GM21786 (cell line): ENCODE data around the gene DIAPH2.
A peak's percentile ranks its signal among the peaks of the same experiment; 100 is the strongest.

Source experiments
- ATAC-seq: cut with Tn5 transposase; IDR thresholded peaks from one replicate; pipeline ENCODE4 v1.9.1; 2021; ENCODE audit not compliant: unreplicated experiment

DIAPH2 gene

DNA sequence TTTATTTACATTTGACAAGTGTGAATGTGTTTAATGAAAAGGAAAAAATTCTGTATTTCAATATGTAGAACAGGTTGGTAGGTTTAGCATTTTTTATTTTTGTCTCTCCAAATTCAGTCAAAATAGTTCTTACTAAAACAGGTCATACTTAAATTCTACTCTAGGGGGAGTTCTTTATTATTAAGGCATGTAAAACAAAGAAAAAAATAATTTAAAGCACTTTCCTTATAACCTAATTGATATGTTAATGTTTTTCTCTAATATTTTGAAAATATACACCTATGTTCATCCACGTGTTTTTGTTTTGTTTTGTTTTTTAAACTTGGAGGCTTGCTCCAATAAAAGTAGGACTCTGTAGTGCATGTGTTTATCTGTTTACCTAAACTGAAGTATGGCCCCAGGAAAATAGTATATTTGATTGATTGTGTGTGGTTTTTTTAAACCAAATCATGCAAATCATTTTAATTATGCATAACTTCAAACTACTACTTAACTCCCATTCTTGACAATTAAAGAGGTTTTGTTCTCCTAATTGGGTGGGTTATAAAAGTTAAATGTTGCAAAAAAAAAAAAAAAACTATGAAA lies 761.7 kb downstream of the DIAPH2 start:
- no peak for ATAC-seq

DNA sequence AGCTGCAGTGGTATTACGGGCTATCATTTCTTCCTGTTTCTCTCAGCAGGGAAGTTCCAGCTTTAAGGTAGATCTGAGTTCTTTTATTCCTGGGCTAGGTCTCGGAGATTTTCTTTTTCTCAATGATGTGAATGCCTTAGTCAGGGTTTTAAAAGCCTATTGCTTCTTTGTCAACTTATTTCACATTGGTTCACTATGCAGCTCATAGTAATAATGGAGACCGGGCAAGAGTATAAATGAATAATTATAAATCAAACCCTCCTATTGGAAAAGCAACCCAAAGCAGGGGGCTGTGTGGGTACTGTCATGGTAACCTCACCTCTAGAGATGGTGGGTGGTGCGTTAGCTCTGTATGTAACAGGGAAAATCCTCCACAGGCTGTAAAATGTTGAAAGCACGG lies 762.7 kb downstream of the DIAPH2 start:
- ATAC-seq = no peak

DNA sequence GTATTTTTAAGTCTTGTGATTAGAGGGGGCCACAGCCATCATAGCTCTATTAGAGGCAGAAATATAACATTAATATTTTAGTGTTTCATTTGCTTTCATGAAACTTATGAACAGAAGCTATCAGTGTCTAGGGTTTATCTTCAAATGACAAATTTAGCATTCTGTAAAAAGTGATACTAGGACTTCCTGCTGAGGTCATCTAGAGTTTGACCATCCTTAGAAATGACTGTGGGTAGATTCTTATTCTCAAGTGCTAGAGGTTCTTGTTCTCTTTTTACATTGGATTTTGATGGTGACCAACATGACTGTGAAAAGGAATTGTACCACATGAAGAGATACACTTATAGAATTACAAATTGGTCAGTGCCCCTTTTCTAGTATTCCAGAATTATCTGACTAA lies 767.6 kb downstream of the DIAPH2 start:
- ATAC-seq = peak; percentile 61

DNA sequence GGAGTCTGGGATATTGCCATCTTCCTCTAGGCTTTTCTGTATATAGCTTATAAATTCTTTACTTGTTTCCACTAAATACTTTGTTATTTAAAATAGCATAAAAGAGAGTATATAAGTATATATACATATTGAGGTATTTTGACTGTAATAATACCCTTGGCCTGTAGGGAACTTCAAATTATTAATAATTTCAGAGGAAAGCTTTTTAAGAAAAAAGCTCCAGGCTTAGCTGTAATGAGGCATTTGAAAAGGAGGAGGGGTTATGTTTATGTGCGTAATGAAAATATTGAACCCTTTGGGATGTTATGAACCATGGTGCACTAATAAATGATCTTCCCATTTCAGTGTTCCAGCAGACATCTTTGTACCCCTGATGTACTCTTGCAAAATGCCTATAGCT lies 777.1 kb downstream of the DIAPH2 start:
- no peak for ATAC-seq

DNA sequence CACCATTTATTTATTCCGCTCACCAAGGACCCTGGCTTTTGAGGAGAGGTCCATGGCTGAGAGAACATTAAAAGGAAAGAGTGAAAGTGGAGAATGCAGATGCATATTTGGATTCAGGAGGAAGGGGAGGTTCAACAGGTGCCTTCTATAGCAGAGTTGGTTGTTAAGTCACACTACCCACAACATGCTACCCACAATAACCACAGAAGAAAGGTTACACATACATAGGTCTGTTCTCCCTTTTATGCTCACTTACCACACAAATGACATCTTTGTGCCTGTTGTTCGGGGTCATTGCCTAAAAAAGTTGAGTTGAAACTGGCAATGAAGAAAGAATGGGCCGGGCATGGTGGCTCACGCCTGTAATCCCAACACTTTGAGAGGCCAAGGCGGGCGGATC lies 786.4 kb downstream of the DIAPH2 start:
- no peak for ATAC-seq

DNA sequence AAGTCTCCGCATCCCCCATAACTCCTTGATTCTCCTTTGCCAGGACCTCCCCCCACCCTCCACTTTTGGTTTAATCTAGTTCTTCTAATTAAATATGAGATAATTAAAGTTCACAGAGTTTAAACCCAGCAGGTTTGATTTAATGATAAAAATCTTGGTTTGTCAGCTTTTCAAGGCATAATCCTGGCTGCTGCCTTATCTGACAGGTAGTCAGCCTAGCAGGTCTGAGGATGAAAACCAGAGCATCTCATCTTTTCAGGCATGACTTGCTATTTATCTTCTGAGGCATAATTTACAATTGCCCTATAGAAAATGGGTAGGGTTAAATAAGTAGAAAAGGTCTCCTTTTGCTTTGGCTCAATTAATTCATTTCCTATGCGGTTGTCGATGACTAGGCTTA lies 790.3 kb downstream of the DIAPH2 start:
- ATAC-seq = no peak

DNA sequence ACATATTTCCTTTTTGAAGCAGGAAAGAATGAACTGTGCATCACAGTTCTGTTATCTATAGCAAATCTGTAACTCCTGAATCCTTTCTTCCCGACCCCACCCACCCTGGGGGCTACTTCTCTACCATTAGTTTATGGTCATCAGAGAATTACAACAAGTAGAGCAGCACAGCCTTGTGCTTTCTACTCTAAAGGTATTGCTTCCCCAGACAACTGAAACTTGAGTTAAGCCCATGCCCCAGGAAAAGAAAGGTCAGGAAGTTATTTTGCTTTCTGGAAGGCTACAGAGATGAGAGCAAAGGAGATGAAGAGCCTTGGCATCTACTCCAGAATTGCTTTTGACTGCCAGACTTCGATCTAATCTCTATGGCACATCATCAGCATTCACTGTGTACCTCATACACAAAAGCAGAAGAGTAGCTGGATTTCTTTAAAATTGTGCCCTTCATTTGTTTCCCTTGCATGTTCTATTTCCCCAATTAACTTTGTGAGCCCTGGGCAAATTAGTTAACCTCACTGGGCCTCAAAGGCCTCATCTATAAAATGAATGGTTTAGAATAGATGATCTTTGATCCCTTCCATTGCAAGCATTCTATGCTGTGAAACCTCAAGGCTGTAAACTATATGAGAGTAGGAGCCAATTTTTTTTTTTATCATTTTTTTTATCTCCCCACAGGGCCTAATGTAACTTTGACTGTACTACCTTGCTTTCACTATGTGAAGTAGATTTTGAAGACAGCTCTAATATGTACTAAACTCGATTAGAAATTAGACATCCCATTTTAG lies 794.7 kb downstream of the DIAPH2 start:
- ATAC-seq = no peak

DNA sequence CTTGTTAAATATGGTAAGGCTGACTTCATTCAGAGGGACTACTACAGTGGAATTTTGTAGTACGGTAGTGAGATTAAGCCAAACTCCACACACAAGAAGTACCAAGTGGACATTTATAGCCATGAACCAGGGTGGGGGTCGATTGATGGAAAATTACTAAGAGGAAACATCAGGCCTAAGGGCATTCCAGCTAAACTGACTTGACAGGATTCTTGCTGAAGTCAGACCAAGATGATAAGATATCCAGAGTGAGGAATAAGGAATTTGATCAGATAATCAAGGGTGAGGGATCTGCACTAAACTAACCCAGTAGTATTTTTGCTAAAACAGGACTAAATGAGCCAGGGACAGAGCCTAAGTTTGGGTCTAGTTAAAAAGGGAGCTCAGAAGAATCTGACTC lies 796.6 kb downstream of the DIAPH2 start:
- ATAC-seq = no peak

DNA sequence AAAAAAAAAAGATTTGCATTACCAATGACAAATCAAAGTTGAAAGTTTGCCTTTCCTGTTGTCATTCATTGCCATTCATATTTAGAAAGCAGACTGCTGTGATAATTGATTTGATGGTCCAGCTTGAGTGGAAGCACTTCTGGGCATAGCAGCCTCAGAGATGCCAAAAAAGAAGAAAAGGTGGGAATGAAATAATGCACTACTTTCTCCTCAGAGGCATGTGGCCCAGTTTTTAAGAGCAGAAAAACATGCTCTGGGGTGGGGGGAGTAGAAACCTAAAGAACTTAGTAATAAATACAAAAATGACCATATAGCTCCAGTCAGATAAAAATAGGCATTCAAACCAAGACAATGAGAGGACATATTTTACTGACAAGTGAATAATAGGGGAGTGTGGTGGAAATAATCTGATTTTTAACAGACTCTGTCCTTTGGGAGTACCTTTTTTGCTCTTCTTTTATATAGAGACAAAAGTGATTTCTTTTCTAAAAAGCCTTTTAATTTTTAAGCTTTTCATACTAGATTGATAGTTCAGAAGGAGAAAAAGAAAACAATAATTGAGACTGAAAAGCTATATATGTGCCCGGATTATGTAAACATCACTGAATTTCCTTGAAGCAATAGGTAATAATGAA lies 798.1 kb downstream of the DIAPH2 start:
- no peak for ATAC-seq

DNA sequence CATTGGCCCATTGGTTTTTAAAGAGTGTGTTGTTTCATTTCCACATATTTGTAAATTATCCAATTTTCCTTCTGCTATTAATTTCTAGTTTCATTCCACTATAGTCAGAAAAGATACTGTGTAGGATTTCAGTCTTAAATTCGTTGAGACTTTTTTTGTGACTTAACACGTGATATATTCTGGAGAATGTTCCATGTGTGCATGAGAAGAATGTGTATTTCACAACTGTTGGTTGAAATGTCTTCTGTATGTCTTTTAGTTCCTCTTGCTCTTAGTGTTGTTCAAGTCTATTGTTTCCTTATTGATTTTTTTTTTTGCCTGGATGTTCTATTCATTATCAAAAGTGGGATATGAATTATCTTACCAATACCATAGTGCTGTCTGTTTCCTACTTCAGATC lies 806.0 kb downstream of the DIAPH2 start:
- no peak for ATAC-seq

DNA sequence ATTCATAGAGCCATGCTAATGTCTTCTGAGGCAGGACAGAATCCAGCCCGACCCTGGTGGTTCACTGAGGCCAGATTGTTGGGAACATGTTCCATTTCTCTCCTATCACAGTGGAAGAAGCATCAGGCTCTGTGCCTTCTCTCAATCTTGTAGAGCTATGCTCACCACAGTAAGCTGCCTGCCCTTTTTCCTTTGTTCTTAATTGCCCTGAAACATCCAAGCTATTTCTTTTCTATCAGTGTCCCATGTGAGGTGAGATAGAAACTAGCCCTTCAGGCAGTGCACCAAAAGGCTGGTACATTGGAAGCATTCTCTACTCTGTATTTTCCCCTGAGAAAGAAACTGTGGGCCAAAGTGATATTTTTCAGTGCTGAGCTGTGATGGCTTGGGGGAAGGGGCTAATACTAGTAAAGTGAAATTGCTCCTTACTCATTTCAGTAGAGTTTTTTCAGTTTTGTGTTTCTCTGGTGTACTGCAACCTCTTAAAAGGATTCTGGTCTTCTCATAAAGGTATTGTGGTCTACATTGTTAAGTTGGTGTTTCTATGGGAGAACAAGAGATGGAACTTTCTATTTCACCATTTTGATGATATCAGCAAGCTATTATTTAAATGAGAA lies 810.2 kb downstream of the DIAPH2 start:
- ATAC-seq = peak; percentile 95

DNA sequence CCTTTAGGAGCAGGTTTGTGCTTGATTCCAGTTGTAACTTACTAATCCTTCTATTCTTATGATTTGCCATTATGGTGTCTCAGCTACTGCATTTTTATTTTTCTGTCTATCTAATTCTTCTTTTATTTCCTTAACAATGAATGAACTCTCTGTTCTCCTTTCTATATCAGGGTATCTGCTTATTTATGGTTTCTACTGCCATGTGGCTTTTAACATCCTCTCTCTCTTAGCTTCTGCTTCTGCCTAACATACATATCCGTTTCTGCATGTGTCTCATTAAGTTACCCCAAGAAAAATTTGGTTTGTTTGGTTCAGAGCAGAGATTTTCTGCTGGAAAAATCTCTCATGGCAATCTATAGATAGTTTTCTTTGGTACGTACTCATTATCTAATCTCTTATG lies 813.5 kb downstream of the DIAPH2 start:
- ATAC-seq = no peak

DNA sequence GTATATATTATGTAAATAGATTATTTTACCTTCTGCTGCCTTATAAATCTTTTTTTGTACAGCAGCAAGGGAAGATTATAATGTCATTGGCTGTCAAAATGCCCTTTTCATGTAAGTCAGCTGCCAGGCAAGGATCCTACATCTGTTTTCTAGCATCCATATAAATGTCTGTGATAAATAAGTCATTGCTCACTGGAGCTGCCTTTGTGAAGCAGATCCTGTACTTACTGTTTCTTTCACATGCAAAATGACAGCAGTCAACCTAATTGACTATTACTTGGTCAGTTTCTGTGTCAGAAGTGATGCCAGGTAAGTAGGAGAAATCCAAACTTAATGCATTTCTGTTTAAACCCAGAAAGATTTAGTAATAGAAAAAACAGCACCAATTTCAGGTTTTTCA lies 819.8 kb downstream of the DIAPH2 start:
- ATAC-seq = no peak

DNA sequence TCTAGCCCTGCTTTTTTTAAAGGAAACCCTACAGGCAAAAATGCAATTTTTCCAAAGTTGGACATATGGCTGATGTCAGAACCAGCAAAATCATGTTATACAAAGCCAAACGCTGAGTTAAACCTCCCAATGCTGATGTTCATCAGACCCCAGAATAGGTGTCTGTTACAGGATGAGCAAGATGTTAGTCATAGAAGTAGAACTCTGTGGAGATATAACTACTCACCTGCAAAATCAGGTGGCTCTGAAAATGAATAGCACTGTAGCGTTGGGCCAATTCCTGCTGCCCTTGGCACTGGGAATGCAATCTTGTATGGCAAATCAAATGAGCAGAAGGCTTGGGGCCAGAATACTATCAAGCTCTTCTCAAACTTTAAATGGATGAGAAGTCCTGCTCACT lies 833.1 kb downstream of the DIAPH2 start:
- no peak for ATAC-seq

DNA sequence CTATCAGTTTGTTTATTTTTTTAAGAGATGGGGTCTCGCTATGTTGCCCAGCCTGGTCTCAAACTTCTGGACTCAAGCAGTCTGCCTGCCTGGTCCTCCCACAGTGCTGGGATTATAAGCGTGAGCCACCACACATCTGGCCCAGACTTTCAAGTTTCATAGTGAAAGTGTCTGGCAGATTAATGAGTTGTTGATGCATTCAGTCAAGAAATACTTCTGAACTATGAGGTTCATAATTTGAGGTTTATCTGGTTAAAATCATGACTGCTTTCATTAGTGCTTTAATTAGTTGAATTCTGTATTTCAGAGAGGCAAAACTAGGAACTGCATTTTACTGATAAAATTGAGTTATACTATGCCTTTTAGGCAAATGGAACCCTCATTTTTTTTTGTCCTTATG lies 837.7 kb downstream of the DIAPH2 start:
- ATAC-seq = no peak

DNA sequence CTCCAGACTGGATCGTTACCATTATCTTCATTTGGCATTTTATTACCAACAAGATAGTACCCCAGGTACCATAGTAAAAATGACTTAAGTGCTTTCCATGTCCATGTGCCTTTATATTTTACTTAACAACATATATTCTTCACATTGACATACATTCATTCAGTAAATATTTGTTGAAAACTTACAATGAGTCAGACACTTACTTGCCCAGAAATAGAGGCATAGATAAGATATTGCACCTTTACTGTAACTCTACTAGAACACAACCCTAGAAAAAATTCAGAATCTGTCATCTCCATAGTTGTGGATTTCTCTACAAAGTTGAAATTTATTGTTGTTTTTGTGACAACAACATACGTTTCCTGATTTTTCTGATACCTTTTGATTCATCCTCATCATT lies 839.7 kb downstream of the DIAPH2 start:
- ATAC-seq = no peak

DNA sequence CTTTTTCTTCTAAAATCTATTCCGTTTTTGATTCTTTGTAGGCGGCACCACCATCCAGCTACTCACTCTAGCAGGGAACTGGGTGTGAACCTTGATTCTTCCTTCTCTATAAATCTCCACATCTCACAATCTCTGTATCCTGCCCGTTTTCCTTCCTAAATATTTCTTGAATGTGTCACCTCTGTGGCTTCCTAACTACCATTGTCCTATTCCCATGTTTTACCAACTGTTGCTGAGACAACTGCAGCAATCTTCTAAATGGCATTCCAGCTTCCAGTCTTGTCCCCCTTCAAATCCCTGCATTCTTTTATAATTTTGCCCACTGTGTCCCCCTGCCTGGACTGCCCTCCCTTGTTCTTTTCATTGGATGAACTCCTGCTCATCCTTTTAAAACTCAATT lies 840.4 kb downstream of the DIAPH2 start:
- ATAC-seq = no peak

DNA sequence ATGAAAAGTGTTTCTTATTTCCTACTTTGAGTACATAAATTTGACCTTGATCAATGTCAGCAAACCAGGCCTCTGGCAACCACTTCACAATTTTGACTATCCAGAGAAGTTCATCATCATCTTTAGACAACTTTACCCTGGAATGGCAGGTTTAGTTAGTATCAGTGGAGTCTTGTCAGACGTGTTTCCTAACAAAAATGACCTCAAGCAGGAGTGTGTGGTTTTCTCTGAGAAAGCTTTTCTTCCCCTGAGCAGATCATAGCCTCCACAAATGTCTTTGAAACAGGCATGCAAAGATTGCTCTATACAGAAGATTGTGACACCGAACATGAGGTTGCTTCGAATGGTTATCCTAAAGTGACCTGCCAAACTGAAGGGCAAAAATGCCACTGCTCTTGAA lies 841.3 kb downstream of the DIAPH2 start:
- ATAC-seq = no peak

DNA sequence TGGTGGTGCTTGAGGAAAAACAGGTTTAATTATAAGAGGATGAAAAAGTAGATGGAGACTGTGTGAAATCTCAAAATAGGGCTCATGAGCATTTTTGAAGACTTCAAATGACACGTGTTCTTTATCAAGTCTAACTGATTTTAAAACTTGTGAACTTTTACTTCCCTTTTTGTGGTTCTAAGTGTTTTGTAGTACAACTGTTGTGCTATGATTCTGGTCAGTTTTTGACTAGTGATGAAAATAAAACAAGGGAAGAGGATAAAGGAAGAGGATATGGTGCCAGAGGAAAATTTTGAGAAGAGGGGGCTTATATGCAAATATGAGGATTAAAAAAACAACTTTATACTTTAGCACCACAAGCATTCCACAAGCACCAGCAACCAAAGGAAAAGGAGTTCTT lies 843.1 kb downstream of the DIAPH2 start:
- peak; percentile 50 for ATAC-seq

DNA sequence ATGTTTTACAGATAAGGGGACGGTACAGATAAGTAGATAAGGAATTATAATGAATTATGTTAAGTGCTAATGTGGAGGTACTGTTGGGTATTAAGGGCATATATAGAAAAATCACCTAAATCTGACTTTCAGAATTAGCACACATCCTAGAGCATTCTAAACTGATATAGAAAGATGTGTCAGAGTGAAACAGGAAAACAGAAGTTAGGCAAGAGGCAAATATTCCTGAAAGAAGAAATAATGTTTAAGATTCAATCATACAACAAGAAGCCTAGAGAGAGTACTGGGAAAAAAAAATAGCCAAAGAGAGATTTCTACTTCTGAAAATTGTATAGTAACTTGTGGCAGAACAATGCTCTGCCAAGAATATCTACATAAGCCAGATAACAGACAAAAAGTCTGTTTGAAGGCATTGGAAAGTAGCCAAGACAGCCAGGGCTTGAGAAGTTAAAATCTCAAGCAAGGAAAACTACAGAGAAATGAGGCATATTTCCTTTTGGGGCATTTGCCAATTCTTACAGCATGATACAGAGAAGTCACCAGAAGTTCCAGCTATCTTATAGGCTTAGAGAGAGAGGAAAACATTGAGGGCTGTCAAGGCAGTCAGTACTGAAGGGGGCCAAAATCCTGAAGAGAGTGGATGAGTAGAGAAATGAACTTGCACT lies 845.0 kb downstream of the DIAPH2 start:
- ATAC-seq = no peak

DNA sequence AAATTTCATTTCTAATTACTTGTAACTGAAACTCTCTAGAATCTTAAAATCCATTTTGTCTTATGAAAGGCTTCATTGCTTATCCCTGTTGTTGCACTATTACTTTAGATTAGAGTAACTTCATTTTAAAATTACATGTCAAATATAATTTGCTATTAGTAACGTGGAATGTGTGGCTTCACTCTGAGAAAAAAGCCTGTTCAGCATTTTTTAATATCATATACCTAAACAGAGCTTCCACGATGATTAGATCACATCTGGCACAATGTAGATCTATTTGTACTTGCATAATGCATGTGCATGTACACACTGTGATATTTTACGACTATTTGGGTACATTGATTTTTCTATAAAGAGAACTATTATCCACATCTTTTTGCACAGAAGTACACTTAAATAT lies 847.2 kb downstream of the DIAPH2 start:
- no peak for ATAC-seq

DNA sequence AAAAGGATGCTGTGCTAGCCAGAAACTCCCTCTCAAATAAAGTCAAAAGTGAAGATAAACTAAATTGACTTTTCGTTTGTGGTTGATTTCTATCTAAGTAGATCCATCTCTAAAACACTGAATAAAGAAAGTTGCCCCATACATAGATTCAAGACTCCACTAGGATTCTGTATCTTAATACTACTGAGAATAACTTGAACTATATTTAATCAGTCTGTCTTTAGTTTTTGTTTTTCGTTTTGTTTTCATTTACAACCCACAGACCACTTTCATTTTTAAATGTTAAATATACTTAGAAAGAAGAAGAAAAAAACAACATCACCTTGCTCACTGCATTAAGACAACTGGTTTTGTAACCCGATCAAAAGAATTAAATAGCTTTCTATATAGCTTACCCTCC lies 854.1 kb downstream of the DIAPH2 start:
- ATAC-seq = no peak
